Panc1 (cell line): Measurements from ENCODE around the gene C22orf15.

Experiments
- CTCF ChIP-seq: fragments of 450-650 bp; IDR thresholded peaks from 2 replicates; pipeline ENCODE4 v1.5.1; 2017; ENCODE audit warnings: mild to moderate bottlenecking
- REST ChIP-seq, 2 experiments: IDR thresholded peaks; 2 replicates each; pipeline ENCODE4 v1.6.1; 2011 to 2012; ENCODE audit warnings: low read depth in 2 of 2, control low read depth in 1 of 2, low read length in 1 of 2, mild to moderate bottlenecking in 1 of 2, moderate library complexity in 1 of 2; ENCODE audit not compliant: insufficient read depth in 1 of 2
- SIN3A ChIP-seq: IDR thresholded peaks from 2 replicates; pipeline ENCODE4 v1.6.1; 2012; ENCODE audit warnings: low read depth, mild to moderate bottlenecking, low read length, moderate library complexity, borderline replicate concordance; ENCODE audit not compliant: insufficient read depth
- TCF7L2 ChIP-seq: IDR thresholded peaks from 2 replicates; pipeline ENCODE4 v1.6.1; 2011; ENCODE audit warnings: mild to moderate bottlenecking, low read depth, low read length, inconsistent platforms

- no peak for TF ChIP-seq CTCF
- TF ChIP-seq REST (IDR thresholded peaks at IDR 0.05; ENCODE audit: insufficient read depth in 1 of 2, low read depth in 2 of 2, low read length in 1 of 2) = no peak
- TF ChIP-seq SIN3A = no peak
- no peak for TF ChIP-seq TCF7L2
These were observed 18.3 kb downstream of the C22orf15 start for GRCh38 chr22:23781065-23781464.
